BLaER1 treated with 17β-estradiol and CSF1 and Interleukin-3, amounts not matched to agents 10 nM and 100 nM (cell line): ENCODE data around the gene DLL4.

Source experiments
- H3K27ac ChIP-seq, 11 experiments: shearing (Covaris generic); formaldehyde crosslinking; 2 replicates each; pipeline ENCODE4 v1.8.1; 2022
- H3K27me3 ChIP-seq, 11 experiments: shearing (Covaris generic); formaldehyde crosslinking; 2 replicates each; pipeline ENCODE4 v1.8.1; 2022
- H3K36me3 ChIP-seq, 11 experiments: shearing (Covaris generic); formaldehyde crosslinking; 2 replicates each; pipeline ENCODE4 v1.8.1; 2022
- H3K4me1 ChIP-seq, 10 experiments: shearing (Covaris generic); formaldehyde crosslinking; 2 replicates each; pipeline ENCODE4 v1.8.1; 2022
- H3K4me2 ChIP-seq, 11 experiments: shearing (Covaris generic); formaldehyde crosslinking; 2 replicates each; pipeline ENCODE4 v1.8.1; 2022
- H3K4me3 ChIP-seq, 10 experiments: shearing (Covaris generic); formaldehyde crosslinking; 2 replicates each; pipeline ENCODE4 v1.8.1; 2022
- H3K9ac ChIP-seq, 11 experiments: shearing (Covaris generic); formaldehyde crosslinking; 2 replicates each; pipeline ENCODE4 v1.8.1; 2022
- H3K9me3 ChIP-seq, 11 experiments: shearing (Covaris generic); formaldehyde crosslinking; replicated peaks in 1 of 11; 2 replicates each; pipeline ENCODE4 v1.8.1; 2022
- H4K20me1 ChIP-seq, 11 experiments: shearing (Covaris generic); formaldehyde crosslinking; 2 replicates each; pipeline ENCODE4 v1.8.1; 2022
- Cebpa-rat ChIP-seq, 11 experiments: shearing (Covaris generic); IDR thresholded peaks; 2 replicates each; pipeline ENCODE4 v1.8.1; 2022

Gene DLL4

DNA sequence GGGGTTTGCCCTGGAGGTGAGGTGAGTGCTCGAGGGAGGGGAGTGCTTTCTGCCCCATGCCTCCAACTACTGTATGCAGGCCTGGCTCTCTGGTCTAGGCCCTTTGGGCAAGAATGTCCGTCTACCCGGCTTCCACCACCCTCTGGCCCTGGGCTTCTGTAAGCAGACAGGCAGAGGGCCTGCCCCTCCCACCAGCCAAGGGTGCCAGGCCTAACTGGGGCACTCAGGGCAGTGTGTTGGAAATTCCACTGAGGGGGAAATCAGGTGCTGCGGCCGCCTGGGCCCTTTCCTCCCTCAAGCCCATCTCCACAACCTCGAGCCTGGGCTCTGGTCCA, 9.4 kb downstream of the DLL4 start:
- Histone ChIP-seq H3K9me3 (no peaks in the 10 kb centered on the region), H3K27me3 (peaks cover 0 to 3% (median 0%) of the 10 kb centered on the region in 11 experiments; a peak in 1 of 22 replicates), H3K27ac (peak overlapping the region in 8 of 11 experiments; percentile 11 to 79 (median 50); a peak in 13 of 22 replicates), H3K4me1 (peaks cover 76 to 96% (median 80%) of the 10 kb centered on the region in 10 experiments), H3K36me3 (peaks cover 0 to 22% (median 0%) of the 10 kb centered on the region in 11 experiments; a peak in 4 of 22 replicates), H3K4me2 (peak overlapping the region; percentile 80 to 100 (median 94)), H4K20me1 (peaks cover 0 to 32% (median 0%) of the 10 kb centered on the region in 11 experiments; a peak in 2 of 22 replicates), H3K4me3 (no peak overlapping the region), H3K9ac (peak overlapping the region in 4 of 11 experiments; percentile 13 to 35 (median 18); a peak in 3 of 22 replicates)
- TF ChIP-seq Cebpa-rat (IDR thresholded peaks at IDR 0.05), result no peak

GRCh38 chr15:40940296-40940801, 11.2 kb downstream of the DLL4 start:
- no peaks in the 10 kb centered on the region for H3K27me3 ChIP-seq
- no peak for TF ChIP-seq Cebpa-rat (IDR thresholded peaks at IDR 0.05)
- H3K9me3 ChIP-seq, result no peaks in the 10 kb centered on the region
- H3K27ac ChIP-seq, result peak overlapping the region; percentile 83 to 95 (median 88); a peak in 21 of 22 replicates
- H3K9ac ChIP-seq, result peak overlapping the region; percentile 78 to 89 (median 86); a peak in 21 of 22 replicates
- peaks cover 0 to 22% (median 0%) of the 10 kb centered on the region in 11 experiments; a peak in 1 of 22 replicates for H4K20me1 ChIP-seq
- H3K36me3 ChIP-seq, result peaks cover 0 to 12% (median 0%) of the 10 kb centered on the region in 11 experiments; a peak in 3 of 22 replicates
- peaks cover 80 to 88% (median 83%) of the 10 kb centered on the region in 10 experiments for H3K4me1 ChIP-seq
- H3K4me3 ChIP-seq, result peak overlapping the region; percentile 0 to 72 (median 60); a peak in 18 of 20 replicates
- H3K4me2 ChIP-seq, result peak overlapping the region; percentile 89 to 100 (median 95)

DNA sequence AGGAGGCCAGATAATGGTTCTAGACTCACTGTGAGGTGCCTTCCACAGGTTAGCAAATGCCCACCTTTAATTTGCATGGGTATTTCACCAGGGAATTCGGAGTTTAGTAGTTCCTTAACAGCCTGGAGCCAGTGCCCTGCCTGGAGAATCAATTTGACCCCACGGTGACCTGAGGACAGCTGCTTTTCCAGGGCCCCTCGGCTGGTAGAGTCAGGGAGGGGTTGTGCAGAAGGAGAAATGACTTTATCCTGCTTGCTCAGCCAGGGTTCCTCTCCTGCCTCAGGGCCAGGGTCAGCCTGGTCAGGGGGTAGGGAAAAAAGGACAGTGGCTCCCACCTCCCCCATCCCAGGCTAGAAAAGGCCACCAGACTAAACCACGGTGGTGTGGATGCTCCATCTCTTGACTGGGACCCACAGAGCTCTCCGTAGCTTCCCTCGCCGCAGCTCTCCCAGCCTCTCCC, 12.0 kb downstream of the DLL4 start:
- Histone ChIP-seq H3K4me1 (peaks cover 78 to 84% (median 81%) of the 10 kb centered on the region in 10 experiments), H3K27me3 (no peaks in the 10 kb centered on the region), H3K27ac (peak overlapping the region; percentile 83 to 95 (median 88)), H3K36me3 (peaks cover 0 to 4% (median 0%) of the 10 kb centered on the region in 11 experiments; a peak in 3 of 22 replicates), H3K9me3 (no peaks in the 10 kb centered on the region), H3K4me2 (peak overlapping the region; percentile 89 to 100 (median 95)), H3K4me3 (peak overlapping the region; percentile 55 to 72 (median 62)), H3K9ac (peak overlapping the region; percentile 78 to 89 (median 86)), H4K20me1 (peaks cover 0 to 16% (median 0%) of the 10 kb centered on the region in 11 experiments; a peak in 1 of 22 replicates)
- no peak for TF ChIP-seq Cebpa-rat (IDR thresholded peaks at IDR 0.05)

DNA sequence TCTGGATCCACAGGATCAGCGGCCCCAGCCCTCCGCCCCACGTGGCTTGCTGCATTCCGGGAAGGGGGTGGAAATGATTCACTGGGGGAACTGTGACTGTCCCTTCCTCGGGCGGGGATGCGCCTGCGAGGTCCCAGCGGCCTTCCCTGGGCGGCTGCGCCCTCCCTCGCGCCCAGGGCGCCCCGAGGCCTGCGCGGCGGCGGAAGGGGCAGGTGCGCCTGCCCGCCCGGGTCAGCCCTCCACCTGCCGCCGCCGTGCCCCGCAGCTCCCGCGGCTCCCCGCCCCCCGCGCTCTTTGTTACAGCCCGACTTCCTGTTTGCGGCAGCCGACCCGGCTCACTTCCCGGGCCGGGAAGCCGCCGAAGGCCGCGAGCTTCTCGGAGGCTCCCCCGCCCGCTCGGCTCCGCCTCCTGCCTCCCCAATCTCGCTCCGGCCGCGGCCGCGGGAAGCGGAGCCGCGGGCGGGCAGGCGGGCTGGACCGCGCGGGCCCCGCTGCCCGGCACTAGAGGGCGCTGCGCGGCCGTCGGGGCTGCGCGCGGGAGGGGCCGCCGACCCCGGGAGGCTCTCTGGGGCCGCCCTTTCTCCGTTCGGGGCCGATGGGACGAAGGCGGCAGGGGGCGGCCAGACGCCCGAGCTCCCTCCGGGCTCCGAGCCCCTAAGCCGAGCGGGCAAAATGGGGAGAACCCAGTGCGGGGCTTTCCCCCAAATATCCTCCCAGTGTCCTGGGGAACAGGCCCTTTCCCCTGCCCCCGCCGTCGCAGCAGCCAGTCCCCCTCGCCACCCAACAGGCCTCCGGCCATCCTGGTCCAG, 12.6 kb downstream of the DLL4 start:
- H3K4me1 ChIP-seq, result peaks cover 71 to 78% (median 74%) of the 10 kb centered on the region in 10 experiments
- H3K4me3 ChIP-seq, result peak overlapping the region; percentile 55 to 72 (median 62)
- H4K20me1 ChIP-seq, result peaks cover 0 to 9% (median 0%) of the 10 kb centered on the region in 11 experiments; a peak in 1 of 22 replicates
- peak overlapping the region; percentile 89 to 100 (median 95) for H3K4me2 ChIP-seq
- peak overlapping the region; percentile 83 to 95 (median 88) for H3K27ac ChIP-seq
- no peaks in the 10 kb centered on the region; a peak in 1 of 22 replicates for H3K36me3 ChIP-seq
- peak overlapping the region; percentile 78 to 89 (median 86) for H3K9ac ChIP-seq
- TF ChIP-seq Cebpa-rat (IDR thresholded peaks at IDR 0.05), result no peak
- no peaks in the 10 kb centered on the region for H3K27me3 ChIP-seq
- H3K9me3 ChIP-seq, result no peaks in the 10 kb centered on the region

DNA sequence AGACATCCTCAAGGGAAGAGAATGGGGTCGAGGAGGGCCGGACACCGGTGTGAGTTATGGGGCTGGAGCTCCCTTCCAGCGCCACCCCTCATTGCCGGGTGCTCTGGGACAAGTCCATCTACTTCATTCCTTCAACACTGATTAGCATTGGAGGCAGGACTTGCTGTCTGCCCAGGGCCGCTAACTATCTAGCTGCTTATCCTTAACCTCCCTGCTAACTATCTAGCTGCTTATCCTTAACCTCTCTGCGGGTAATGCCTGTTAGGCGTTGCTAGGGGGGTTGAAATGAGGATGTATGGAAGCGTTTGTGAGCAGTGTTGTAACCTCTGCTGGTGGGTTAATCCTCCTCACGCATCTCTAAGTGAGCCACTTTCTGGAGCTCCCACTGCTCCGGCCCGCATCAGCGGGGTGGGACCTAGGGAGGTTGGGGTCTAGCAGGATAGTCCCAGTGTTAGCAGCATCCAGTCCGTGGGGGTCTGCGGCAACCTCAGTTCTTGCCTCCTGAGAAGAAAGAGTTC, 13.3 kb downstream of the DLL4 start:
- H3K27me3 ChIP-seq, result no peaks in the 10 kb centered on the region
- H3K27ac ChIP-seq, result peak overlapping the region; percentile 83 to 95 (median 88)
- no peak for TF ChIP-seq Cebpa-rat (IDR thresholded peaks at IDR 0.05)

DNA sequence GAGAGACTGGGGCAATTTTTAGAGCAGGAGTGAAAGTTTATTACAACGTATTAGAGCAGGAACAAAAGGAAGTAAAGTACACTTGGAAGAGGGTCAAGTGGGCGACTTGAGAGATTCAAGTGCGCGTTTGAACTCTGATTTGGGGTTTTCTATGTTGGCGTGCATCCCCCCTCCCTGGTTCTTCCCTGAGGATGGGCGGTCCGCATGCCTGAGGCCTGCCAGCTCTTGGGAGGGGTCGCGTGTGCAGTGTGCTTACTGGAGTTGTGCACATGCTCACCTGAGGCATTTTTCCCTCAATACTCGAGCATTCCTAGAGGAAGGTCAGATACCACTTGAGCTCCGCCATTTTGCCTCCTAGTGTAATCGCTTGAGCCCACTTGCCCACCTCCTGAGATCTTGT, 13.7 kb downstream of the DLL4 start:
- H3K4me2 ChIP-seq, result peak overlapping the region; percentile 89 to 100 (median 95)
- H4K20me1 ChIP-seq, result peaks cover 0 to under 1% (median 0%) of the 10 kb centered on the region in 11 experiments; a peak in 1 of 22 replicates
- no peaks in the 10 kb centered on the region for H3K27me3 ChIP-seq
- H3K4me3 ChIP-seq, result peak overlapping the region; percentile 55 to 72 (median 62)
- H3K9me3 ChIP-seq, result no peaks in the 10 kb centered on the region
- peak overlapping the region; percentile 83 to 95 (median 88); a peak in 20 of 22 replicates for H3K27ac ChIP-seq
- peaks cover 60 to 66% (median 63%) of the 10 kb centered on the region in 10 experiments for H3K4me1 ChIP-seq
- no peaks in the 10 kb centered on the region; a peak in 1 of 22 replicates for H3K36me3 ChIP-seq
- peak overlapping the region; percentile 78 to 89 (median 86) for H3K9ac ChIP-seq
- no peak for TF ChIP-seq Cebpa-rat (IDR thresholded peaks at IDR 0.05)

More for the DNA sequence above, 13.3 kb downstream of the DLL4 start:
- H3K9ac ChIP-seq, result peak overlapping the region; percentile 78 to 89 (median 86)
- H3K36me3 ChIP-seq, result no peaks in the 10 kb centered on the region; a peak in 1 of 22 replicates
- H3K4me3 ChIP-seq, result peak overlapping the region; percentile 55 to 72 (median 62)
- peak overlapping the region; percentile 89 to 100 (median 95) for H3K4me2 ChIP-seq
- no peaks in the 10 kb centered on the region for H3K9me3 ChIP-seq
- H3K4me1 ChIP-seq, result peaks cover 65 to 71% (median 68%) of the 10 kb centered on the region in 10 experiments
- peaks cover 0 to 5% (median 0%) of the 10 kb centered on the region in 11 experiments; a peak in 1 of 22 replicates for H4K20me1 ChIP-seq

- Histone ChIP-seq H3K4me3 (no peak overlapping the region), H3K36me3 (no peaks in the 10 kb centered on the region), H3K9me3 (no peaks in the 10 kb centered on the region), H3K4me2 (peak overlapping the region; percentile 89 to 100 (median 95)), H4K20me1 (no peaks in the 10 kb centered on the region), H3K9ac (no peak overlapping the region; a peak in 3 of 22 replicates), H3K27ac (peak overlapping the region in 4 of 11 experiments; percentile 87 to 95 (median 93); a peak in 3 of 22 replicates), H3K4me1 (peaks cover 51 to 58% (median 53%) of the 10 kb centered on the region in 10 experiments), H3K27me3 (no peaks in the 10 kb centered on the region)
- TF ChIP-seq Cebpa-rat (IDR thresholded peaks at IDR 0.05), result no peak
Observed at GRCh38 chr15:40943764-40944365, 14.7 kb downstream of the DLL4 start.

GRCh38 chr15:40944510-40945296, 15.6 kb downstream of the DLL4 start:
- no peak for TF ChIP-seq Cebpa-rat (IDR thresholded peaks at IDR 0.05)
- Histone ChIP-seq H4K20me1 (no peaks in the 10 kb centered on the region), H3K4me3 (no peak overlapping the region), H3K4me1 (peaks cover 50 to 57% (median 53%) of the 10 kb centered on the region in 10 experiments), H3K36me3 (no peaks in the 10 kb centered on the region), H3K27me3 (no peaks in the 10 kb centered on the region), H3K4me2 (peak overlapping the region in 5 of 11 experiments; percentile 94 to 100 (median 96); a peak in 9 of 22 replicates), H3K27ac (no peak overlapping the region), H3K9me3 (no peaks in the 10 kb centered on the region), H3K9ac (no peak overlapping the region)
